HG03520 (cell line): ENCODE measurements around the gene MPPE1.
"Not testable (repeated sequence)": the region's sequence is repeated elsewhere in the genome, so short reads cannot be mapped to it uniquely, and the experiment has no call there.

ENCODE experiments used
- ATAC-seq: cut with Tn5 transposase; IDR thresholded peaks from one replicate; pipeline ENCODE4 v1.9.1; 2021; ENCODE audit warnings: mild to moderate bottlenecking, moderate library complexity; ENCODE audit not compliant: unreplicated experiment

MPPE1 gene

GRCh38 chr18:11859903-11860407, 48.2 kb downstream of the MPPE1 start:
- no peak for ATAC-seq

GRCh38 chr18:11859282-11859830, 48.8 kb downstream of the MPPE1 start:
- no peak for ATAC-seq

GRCh38 chr18:11857177-11857887, 50.8 kb downstream of the MPPE1 start:
- ATAC-seq = no peak

- ATAC-seq = not testable (repeated sequence)
Measured at GRCh38 chr18:11854554-11854953, 53.6 kb downstream of the MPPE1 start.

- no peak for ATAC-seq
Measured at GRCh38 chr18:11851806-11852337, 56.2 kb downstream of the MPPE1 start.

GRCh38 chr18:11851146-11851805, 56.8 kb downstream of the MPPE1 start, which contains the start of gene CHMP1B:
Gene CHMP1B, plus strand, starts transcription at chr18:11851413. Its CDS starts 99 bp downstream, at chr18:11851512.
- ATAC-seq = peak; percentile 89

GRCh38 chr18:11850821-11851145, 57.3 kb downstream of the MPPE1 start:
- peak; percentile 29 for ATAC-seq

GRCh38 chr18:11849841-11850634, 58.1 kb downstream of the MPPE1 start:
- no peak for ATAC-seq

- no peak for ATAC-seq
Measured at GRCh38 chr18:11849279-11849678, 58.8 kb downstream of the MPPE1 start.

- no peak for ATAC-seq
Measured at GRCh38 chr18:11847811-11848210, 60.3 kb downstream of the MPPE1 start.

- no peak for ATAC-seq
Measured at GRCh38 chr18:11845654-11846053, 62.5 kb downstream of the MPPE1 start.

- no peak for ATAC-seq
Measured at GRCh38 chr18:11844436-11844835, 63.7 kb downstream of the MPPE1 start.

GRCh38 chr18:11842562-11842961, 65.6 kb downstream of the MPPE1 start:
- no peak for ATAC-seq

- no peak for ATAC-seq
Measured at GRCh38 chr18:11840493-11840892, 67.6 kb downstream of the MPPE1 start.

- no peak for ATAC-seq
Measured at GRCh38 chr18:11839556-11839955, 68.6 kb downstream of the MPPE1 start.

- ATAC-seq = no peak
Measured at GRCh38 chr18:11834772-11835171, 73.3 kb downstream of the MPPE1 start.
